Activated B cell treated with CpG ODN at 0.5 μM for 24 hours (primary cell): ENCODE data around the gene PPP1R1C. TPM values are rescaled to one million over a fixed set of nuclear protein-coding genes. Genes with fewer than 3 reads are reported as not detected.

Source experiments
- ATAC-seq: fragments of 200-7000 bp; cut with Tn5 transposase; one replicate; pipeline ENCODE4 v1.10.0; 2021; ENCODE audit warnings: low read depth, mild to moderate bottlenecking, moderate library complexity
- CTCF ChIA-PET: fragments of 350-600 bp; sonication (Branson Sonifier 250); formaldehyde crosslinking; loops from one replicate; lab custom pipeline; 2021; ENCODE audit warnings: antibody characterized with exemption; lab: Charles Lee
- POLR2A ChIA-PET: fragments of 350-600 bp; sonication (Branson Sonifier 250); formaldehyde crosslinking; loops from one replicate; lab custom pipeline; 2021; ENCODE audit warnings: antibody characterized with exemption; lab: Charles Lee
- DNase-seq: peaks from one replicate; pipeline ENCODE4 v3.0.0; 2022
- H3K27ac Mint-ChIP-seq: one replicate; pipeline ENCODE4 v1.8.0; 2020; ENCODE audit warnings: mixed read lengths
- H3K27me3 Mint-ChIP-seq: one replicate; pipeline ENCODE4 v1.8.0; 2021; ENCODE audit warnings: mixed read lengths
- H3K36me3 Mint-ChIP-seq: one replicate; pipeline ENCODE4 v1.8.0; 2021; ENCODE audit warnings: low read depth, mixed read lengths
- H3K4me1 Mint-ChIP-seq: one replicate; pipeline ENCODE4 v1.8.0; 2021; ENCODE audit warnings: mixed read lengths
- H3K4me3 Mint-ChIP-seq: one replicate; pipeline ENCODE4 v1.8.0; 2020; ENCODE audit warnings: mild to moderate bottlenecking, mixed read lengths
- H3K9me3 Mint-ChIP-seq: one replicate; pipeline ENCODE4 v1.8.0; 2020; ENCODE audit warnings: mixed read lengths
- intact Hi-C: fragments of 100-400 bp; cut with micrococcal nuclease; formaldehyde crosslinking; loops from one replicate; pipeline ENCODE4 v1.15.1; 2024
- total RNA-seq: library from RNA; stranded (reverse); gene quantifications from 2 replicates; pipeline ENCODE4 v1.2.3, GENCODE V29; 2022
- TF ChIP-seq, protein P1 (sequence below): fragments of 200-600 bp; IDR thresholded peaks from one replicate; pipeline ENCODE4 v1.8.0; 2022; ENCODE audit warnings: antibody characterized with exemption, mild to moderate bottlenecking

The PPP1R1C gene, protein sequence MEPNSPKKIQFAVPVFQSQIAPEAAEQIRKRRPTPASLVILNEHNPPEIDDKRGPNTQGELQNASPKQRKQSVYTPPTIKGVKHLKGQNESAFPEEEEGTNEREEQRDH
- total RNA-seq, result not detected in 2 replicates

DNA sequence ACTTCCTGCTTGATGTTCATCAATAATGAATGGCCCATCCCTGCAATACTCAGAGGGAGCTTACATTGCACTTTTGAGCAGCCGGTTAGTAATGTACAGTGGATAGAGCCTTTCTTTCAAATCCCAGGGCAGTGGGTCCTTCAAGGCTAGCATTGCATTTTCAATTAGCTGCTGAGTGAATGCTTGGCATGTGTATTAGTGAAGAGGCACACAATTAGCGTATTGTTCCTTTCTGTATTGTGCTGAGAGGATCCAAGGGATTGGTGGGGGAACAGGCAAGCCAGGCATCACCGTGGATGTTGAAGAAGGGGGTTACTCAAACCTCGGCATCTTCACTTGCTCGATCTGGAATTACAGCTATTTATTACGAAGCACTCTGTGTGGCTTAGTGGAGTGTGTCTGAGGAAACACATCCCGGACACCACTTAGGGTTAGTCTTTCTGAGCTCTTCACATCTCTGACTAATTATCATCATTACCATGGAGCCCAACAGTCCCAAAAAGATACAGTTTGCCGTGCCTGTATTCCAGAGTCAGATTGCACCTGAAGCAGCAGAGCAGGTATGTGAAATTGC lies at the start of gene PPP1R1C:
TSS of gene PPP1R1C (plus strand) at position 222 of the 574 bp plus-strand sequence. CDS start at position 480, 258 bp downstream.
- ATAC-seq (no peak), DNase-seq (no peak)
- TF ChIP-seq, protein P1, sequence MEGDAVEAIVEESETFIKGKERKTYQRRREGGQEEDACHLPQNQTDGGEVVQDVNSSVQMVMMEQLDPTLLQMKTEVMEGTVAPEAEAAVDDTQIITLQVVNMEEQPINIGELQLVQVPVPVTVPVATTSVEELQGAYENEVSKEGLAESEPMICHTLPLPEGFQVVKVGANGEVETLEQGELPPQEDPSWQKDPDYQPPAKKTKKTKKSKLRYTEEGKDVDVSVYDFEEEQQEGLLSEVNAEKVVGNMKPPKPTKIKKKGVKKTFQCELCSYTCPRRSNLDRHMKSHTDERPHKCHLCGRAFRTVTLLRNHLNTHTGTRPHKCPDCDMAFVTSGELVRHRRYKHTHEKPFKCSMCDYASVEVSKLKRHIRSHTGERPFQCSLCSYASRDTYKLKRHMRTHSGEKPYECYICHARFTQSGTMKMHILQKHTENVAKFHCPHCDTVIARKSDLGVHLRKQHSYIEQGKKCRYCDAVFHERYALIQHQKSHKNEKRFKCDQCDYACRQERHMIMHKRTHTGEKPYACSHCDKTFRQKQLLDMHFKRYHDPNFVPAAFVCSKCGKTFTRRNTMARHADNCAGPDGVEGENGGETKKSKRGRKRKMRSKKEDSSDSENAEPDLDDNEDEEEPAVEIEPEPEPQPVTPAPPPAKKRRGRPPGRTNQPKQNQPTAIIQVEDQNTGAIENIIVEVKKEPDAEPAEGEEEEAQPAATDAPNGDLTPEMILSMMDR, result no peak
- POLR2A ChIA-PET, result no interaction called here
- no peaks in the 10 kb centered on the region for H3K9me3 Mint-ChIP-seq
- CTCF ChIA-PET, result no interaction called here
- H3K36me3 Mint-ChIP-seq, result no peaks in the 10 kb centered on the region
- no peak within 1 kb of the TSS for H3K27ac Mint-ChIP-seq
- H3K4me1 Mint-ChIP-seq, result peaks cover 4% of the 10 kb centered on the region
- intact Hi-C loops, result no loop called here
- H3K27me3 Mint-ChIP-seq, result no peaks in the 10 kb centered on the region
- no peak within 1 kb of the TSS for H3K4me3 Mint-ChIP-seq

DNA sequence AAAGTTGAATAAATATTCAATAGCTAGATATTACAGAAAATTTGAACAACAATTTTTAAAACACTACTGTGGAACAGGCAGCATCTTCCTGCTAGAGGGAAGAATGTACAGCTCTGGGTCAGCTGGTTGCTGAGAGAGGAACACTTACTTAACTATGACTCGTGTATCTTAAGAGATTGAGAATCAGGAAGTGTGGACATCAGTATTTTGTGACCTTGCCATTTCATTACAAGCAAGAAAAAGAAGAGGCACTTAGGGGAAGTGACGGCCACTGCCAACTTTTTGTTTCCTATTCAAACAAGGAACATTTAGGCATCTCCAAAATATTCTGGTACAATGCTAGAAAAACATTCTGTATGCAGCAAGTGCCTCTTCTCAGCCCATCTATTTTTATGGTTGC lies 48.2 kb upstream of the PPP1R1C start:
- Mint-ChIP-seq H3K36me3 (no peaks in the 10 kb centered on the region), H3K9me3 (no peaks in the 10 kb centered on the region), H3K4me3 (no peak overlapping the region), H3K4me1 (no peaks in the 10 kb centered on the region), H3K27me3 (peaks cover 3% of the 10 kb centered on the region), H3K27ac (no peak overlapping the region)
- TF ChIP-seq, protein P1, result no peak
- ChIA-PET POLR2A (no interaction called here), CTCF (no interaction called here)
- no peak for ATAC-seq
- intact Hi-C loops, result no loop called here
- no peak for DNase-seq

DNA sequence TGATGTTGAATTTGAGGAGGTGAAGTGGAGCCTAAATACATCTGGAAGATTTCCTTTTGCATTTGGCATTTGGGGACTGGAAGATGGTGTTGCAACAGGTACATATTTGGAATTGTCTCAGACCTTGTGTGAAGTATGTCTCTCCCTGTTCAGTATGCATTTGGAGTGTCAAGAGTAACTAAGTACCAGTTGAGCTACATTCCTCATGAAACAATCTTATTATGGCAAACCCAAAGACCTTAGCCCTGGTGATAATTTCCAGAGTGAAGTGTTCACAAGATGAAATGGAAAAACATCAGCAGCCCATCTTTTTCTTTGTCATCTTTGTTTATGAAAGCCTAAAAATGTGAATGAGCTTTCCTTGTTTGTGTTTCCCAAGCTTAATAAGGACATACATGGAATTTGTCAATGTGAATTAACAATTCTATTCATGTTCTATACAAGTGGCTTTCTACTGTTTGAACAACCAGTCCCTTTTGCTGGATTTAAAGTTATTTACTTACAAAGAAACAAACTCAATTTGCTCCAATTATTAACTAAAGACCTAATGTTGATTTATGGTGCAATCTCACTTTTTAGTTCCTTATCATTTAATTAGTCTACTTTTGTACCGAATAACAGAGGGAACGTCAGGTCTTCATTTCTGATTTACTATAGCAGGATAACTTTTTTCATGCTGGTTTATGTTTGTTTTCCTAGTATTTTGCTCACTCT lies 42.1 kb upstream of the PPP1R1C start:
- no peak overlapping the region for H3K27ac Mint-ChIP-seq
- no peaks in the 10 kb centered on the region for H3K36me3 Mint-ChIP-seq
- no peak overlapping the region for H3K4me3 Mint-ChIP-seq
- no peaks in the 10 kb centered on the region for H3K4me1 Mint-ChIP-seq
- intact Hi-C loops, result no loop called here
- no peak for ATAC-seq
- peaks cover 10% of the 10 kb centered on the region for H3K27me3 Mint-ChIP-seq
- TF ChIP-seq, protein P1, result no peak
- no peak for DNase-seq
- CTCF ChIA-PET, result no interaction called here
- H3K9me3 Mint-ChIP-seq, result no peaks in the 10 kb centered on the region
- POLR2A ChIA-PET, result no interaction called here

DNA sequence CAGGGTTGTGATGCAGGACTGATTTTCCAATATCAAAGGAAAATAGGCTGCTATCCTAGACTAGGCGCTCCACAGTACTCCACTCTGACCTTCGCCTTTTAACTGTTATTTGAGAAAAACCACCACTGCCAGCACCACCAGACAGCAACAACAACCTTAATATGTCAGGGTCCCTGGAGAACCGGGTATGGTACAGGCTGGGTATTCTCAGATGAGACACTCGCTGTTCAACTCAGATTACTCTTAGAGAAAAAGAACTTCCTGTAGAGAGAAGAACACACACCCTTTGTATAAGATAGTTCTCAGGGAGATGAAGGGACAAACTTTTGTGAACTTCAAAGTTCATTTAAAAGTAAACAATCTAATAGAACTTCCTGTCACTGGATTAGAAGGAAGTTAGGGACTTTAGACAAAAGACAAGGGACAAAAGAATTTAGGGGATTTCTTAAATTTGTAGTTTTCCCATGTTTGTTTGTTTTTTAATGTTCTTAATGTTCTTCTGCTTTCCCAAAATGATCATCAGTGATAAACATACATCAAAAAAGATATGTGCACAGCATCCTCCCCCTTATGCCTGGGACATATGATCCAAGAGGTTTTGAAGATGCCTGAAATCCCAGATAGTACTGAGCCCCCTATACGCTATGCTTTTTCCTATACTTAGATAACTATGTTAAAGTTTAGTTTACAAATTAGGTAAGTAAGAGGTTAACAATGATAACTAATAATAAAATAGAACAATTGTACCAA lies 41.3 kb upstream of the PPP1R1C start:
- H3K9me3 Mint-ChIP-seq, result no peaks in the 10 kb centered on the region
- ChIA-PET CTCF (no interaction called here), POLR2A (no interaction called here)
- peaks cover 15% of the 10 kb centered on the region for H3K27me3 Mint-ChIP-seq
- no peak for ATAC-seq
- H3K4me1 Mint-ChIP-seq, result no peaks in the 10 kb centered on the region
- TF ChIP-seq, protein P1, result no peak
- no peak overlapping the region for H3K4me3 Mint-ChIP-seq
- DNase-seq, result no peak
- no peak overlapping the region for H3K27ac Mint-ChIP-seq
- intact Hi-C loops, result no loop called here
- H3K36me3 Mint-ChIP-seq, result no peaks in the 10 kb centered on the region

DNA sequence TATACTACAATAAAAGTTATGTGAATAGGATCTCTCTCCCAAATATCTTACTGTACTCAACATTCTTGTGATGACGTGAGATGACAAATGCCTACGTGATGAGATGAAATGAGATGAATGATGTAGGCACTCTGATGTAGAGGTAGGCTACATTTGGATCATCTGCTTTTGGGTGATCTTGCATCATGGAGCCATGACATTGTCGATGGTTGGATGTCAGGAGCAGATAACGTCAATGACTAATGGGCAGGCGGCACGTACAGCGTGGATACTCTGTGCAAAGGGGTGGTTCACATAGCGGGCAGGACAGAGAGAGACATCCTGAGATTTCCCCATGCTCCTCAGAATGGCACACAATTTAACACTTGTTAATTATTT lies 40.8 kb upstream of the PPP1R1C start:
- no peaks in the 10 kb centered on the region for H3K9me3 Mint-ChIP-seq
- no peaks in the 10 kb centered on the region for H3K36me3 Mint-ChIP-seq
- no peak for DNase-seq
- intact Hi-C loops, result no loop called here
- ChIA-PET CTCF (no interaction called here), POLR2A (no interaction called here)
- no peak overlapping the region for H3K27ac Mint-ChIP-seq
- no peak for ATAC-seq
- no peak overlapping the region for H3K4me3 Mint-ChIP-seq
- TF ChIP-seq, protein P1, result no peak
- peaks cover 15% of the 10 kb centered on the region for H3K27me3 Mint-ChIP-seq
- no peaks in the 10 kb centered on the region for H3K4me1 Mint-ChIP-seq
